H9 (cell line): ENCODE data around the gene HDAC7. TPM values are rescaled to one million over a fixed set of nuclear protein-coding genes. Genes with fewer than 3 reads are reported as not detected.

ENCODE experiments used
- DNase-seq: peaks from one replicate; pipeline ENCODE4 v3.0.0-alpha.2; 2017
- H2AFZ ChIP-seq: one replicate; pipeline ENCODE4 v1.6.1; 2013; ENCODE audit warnings: mild to moderate bottlenecking, low read length, control low read depth, moderate library complexity
- H2AK5ac ChIP-seq: 2 replicates; pipeline ENCODE4 v1.6.1; 2013; ENCODE audit warnings: low read length, control low read depth, mixed read lengths; ENCODE audit not compliant: insufficient read length
- H2BK120ac ChIP-seq: one replicate; pipeline ENCODE4 v1.6.1; 2013; ENCODE audit warnings: low read depth, mild to moderate bottlenecking, low read length, control low read depth, inconsistent platforms; ENCODE audit not compliant: poor library complexity, severe bottlenecking
- H2BK12ac ChIP-seq: 2 replicates; pipeline ENCODE4 v1.6.1; 2013; ENCODE audit warnings: low read length, control low read depth, mixed read lengths, low read depth; ENCODE audit not compliant: insufficient read length
- H2BK15ac ChIP-seq: 2 replicates; pipeline ENCODE4 v1.6.1; 2013; ENCODE audit warnings: low read depth, low read length, control low read depth
- H2BK20ac ChIP-seq: one replicate; pipeline ENCODE4 v1.6.1; 2013; ENCODE audit warnings: low read depth, mild to moderate bottlenecking, low read length, control low read depth, inconsistent platforms; ENCODE audit not compliant: poor library complexity, severe bottlenecking
- H2BK5ac ChIP-seq: 2 replicates; pipeline ENCODE4 v1.6.1; 2013; ENCODE audit warnings: low read length, control low read depth, mixed read lengths; ENCODE audit not compliant: insufficient read length
- H3K14ac ChIP-seq: 2 replicates; pipeline ENCODE4 v1.6.1; 2013; ENCODE audit warnings: low read length, control low read depth; ENCODE audit not compliant: insufficient read depth
- H3K18ac ChIP-seq: 2 replicates; pipeline ENCODE4 v1.6.1; 2013; ENCODE audit warnings: low read depth, mild to moderate bottlenecking, mixed read lengths, low read length, control low read depth; ENCODE audit not compliant: insufficient read length
- H3K23ac ChIP-seq: 2 replicates; pipeline ENCODE4 v1.6.1; 2013; ENCODE audit warnings: low read length, control low read depth, mixed read lengths, low read depth; ENCODE audit not compliant: insufficient read length
- H3K23me2 ChIP-seq: 2 replicates; pipeline ENCODE4 v1.6.1; 2013; ENCODE audit warnings: low read depth, mild to moderate bottlenecking, mixed read lengths, low read length, control low read depth; ENCODE audit not compliant: insufficient read length, poor library complexity, severe bottlenecking
- H3K27ac ChIP-seq: 2 replicates; pipeline ENCODE4 v1.5.1; 2013; ENCODE audit warnings: low read length, control low read depth, mixed read lengths, low read depth; ENCODE audit not compliant: insufficient read length
- H3K27me3 ChIP-seq: 2 replicates; pipeline ENCODE4 v1.6.1; 2013; ENCODE audit warnings: low read length, control low read depth, inconsistent platforms; ENCODE audit not compliant: insufficient read depth
- H3K4ac ChIP-seq: 2 replicates; pipeline ENCODE4 v1.6.1; 2013; ENCODE audit warnings: low read depth, mild to moderate bottlenecking, control low read depth, inconsistent platforms, low read length, moderate library complexity
- H3K4me1 ChIP-seq: 2 replicates; pipeline ENCODE4 v1.6.1; 2013; ENCODE audit warnings: low read length, control low read depth, inconsistent platforms; ENCODE audit not compliant: insufficient read depth
- H3K4me2 ChIP-seq: 2 replicates; pipeline ENCODE4 v1.6.1; 2013; ENCODE audit warnings: low read length, control low read depth, mixed read lengths; ENCODE audit not compliant: insufficient read length, insufficient read depth
- H3K56ac ChIP-seq: 2 replicates; pipeline ENCODE4 v1.6.1; 2013; ENCODE audit warnings: low read depth, mild to moderate bottlenecking, mixed read lengths, low read length, control low read depth; ENCODE audit not compliant: insufficient read length
- H3K79me1 ChIP-seq: 2 replicates; pipeline ENCODE4 v1.6.1; 2013; ENCODE audit warnings: low read depth, mild to moderate bottlenecking, moderate library complexity, low read length, control low read depth, inconsistent platforms; ENCODE audit not compliant: insufficient read depth, poor library complexity, severe bottlenecking
- H3K79me2 ChIP-seq: 2 replicates; pipeline ENCODE4 v1.6.1; 2013; ENCODE audit warnings: low read length, control low read depth, inconsistent platforms; ENCODE audit not compliant: insufficient read depth
- H3K9ac ChIP-seq: 2 replicates; pipeline ENCODE4 v1.6.1; 2013; ENCODE audit warnings: low read length, control low read depth, mixed read lengths; ENCODE audit not compliant: insufficient read length; ENCODE audit errors: extremely low read depth
- H3K9me3 ChIP-seq: one replicate; pipeline ENCODE4 v1.6.1; 2013; ENCODE audit warnings: low read depth, low read length, inconsistent platforms; ENCODE audit not compliant: control insufficient read depth
- H3T11ph ChIP-seq: one replicate; pipeline ENCODE4 v1.6.1; 2013; ENCODE audit warnings: mild to moderate bottlenecking, low read length, control low read depth, inconsistent platforms
- H4K20me1 ChIP-seq: one replicate; pipeline ENCODE4 v1.6.1; 2013; ENCODE audit not compliant: control insufficient read depth, insufficient read length, insufficient read depth
- H4K5ac ChIP-seq: 2 replicates; pipeline ENCODE4 v1.6.1; 2013; ENCODE audit warnings: low read depth, mild to moderate bottlenecking, mixed read lengths, low read length, control low read depth; ENCODE audit not compliant: insufficient read length
- H4K8ac ChIP-seq: replicated peaks from 2 replicates; pipeline ENCODE4 v1.6.1; 2013; ENCODE audit warnings: low read length, control low read depth, mixed read lengths, low read depth; ENCODE audit not compliant: insufficient read length
- H4K91ac ChIP-seq: 2 replicates; pipeline ENCODE4 v1.6.1; 2013; ENCODE audit warnings: low read depth, mild to moderate bottlenecking, moderate library complexity, mixed read lengths, low read length, control low read depth; ENCODE audit not compliant: insufficient read length
- H3K27ac Mint-ChIP-seq, 3 experiments: 2 replicates in 2 of 3; 3 replicates in 1 of 3; pipeline ENCODE4 v1.8.0; 2020 to 2021; ENCODE audit warnings: mixed read lengths in 3 of 3, mild to moderate bottlenecking in 1 of 3, moderate library complexity in 1 of 3
- H3K27me3 Mint-ChIP-seq: 2 replicates; pipeline ENCODE4 v1.8.0; 2021; ENCODE audit warnings: low read depth, mild to moderate bottlenecking, moderate library complexity, mixed read lengths
- H3K36me3 Mint-ChIP-seq, 3 experiments: 2 replicates in 2 of 3; 3 replicates in 1 of 3; pipeline ENCODE4 v1.8.0; 2020 to 2021; ENCODE audit warnings: low read depth in 3 of 3, mixed read lengths in 3 of 3; ENCODE audit not compliant: insufficient read depth in 1 of 3
- H3K4me1 Mint-ChIP-seq, 2 experiments: 2 replicates each; pipeline ENCODE4 v1.8.0; 2020; ENCODE audit warnings: mixed read lengths in 2 of 2
- H3K4me3 Mint-ChIP-seq, 2 experiments: 2 replicates in 1 of 2; 3 replicates in 1 of 2; pipeline ENCODE4 v1.8.0; 2020 to 2021; ENCODE audit warnings: mild to moderate bottlenecking in 2 of 2, mixed read lengths in 2 of 2, moderate library complexity in 1 of 2
- H3K9me3 Mint-ChIP-seq, 2 experiments: 2 replicates in 1 of 2; 3 replicates in 1 of 2; pipeline ENCODE4 v1.8.0; 2020; ENCODE audit warnings: mild to moderate bottlenecking in 2 of 2, mixed read lengths in 2 of 2, moderate library complexity in 1 of 2
- CTCF ChIP-seq: fragments of 200-600 bp; sonication (generic); conservative IDR thresholded peaks from 3 replicates; pipeline ENCODE4 v1.8.0; 2021; ENCODE audit warnings: antibody characterized with exemption, mild to moderate bottlenecking
- WGBS: extraction: QIAGEN DNeasy Blood & Tissue Kit; methylation state at CpG from one replicate; pipeline ENCODE4 v1.1.7; 2013; ENCODE audit warnings: missing lambda C conversion rate, low lambda C conversion rate, mixed read lengths; ENCODE audit not compliant: insufficient read length; ENCODE audit errors: extremely low coverage; 5-methylcytosine and 5-hydroxymethylcytosine counted together
- total RNA-seq: library from RNA; stranded (reverse); gene quantifications from 2 replicates; pipeline ENCODE4 v1.2.1, GENCODE V29; 2021

The HDAC7 gene
- total RNA-seq, 1 experiment from 2014 or later = 72.1 TPM

GRCh38 chr12:47752552-47752951 is 67.2 kb downstream of the HDAC7 start:
- Histone ChIP-seq H3K79me1 (no peaks in the 10 kb centered on the region), H3K18ac (no peak overlapping the region), H2BK15ac (no peak overlapping the region), H3K56ac (no peak overlapping the region), H3K9me3 (no peaks in the 10 kb centered on the region), H3K4ac (no peak overlapping the region), H4K8ac (no peak overlapping the region), H3K4me1 (peaks cover 16% of the 10 kb centered on the region), H2BK12ac (no peak overlapping the region), H3K23me2 (no peaks in the 10 kb centered on the region), H4K91ac (no peak overlapping the region), H2AFZ (no peak overlapping the region), H3K79me2 (no peaks in the 10 kb centered on the region), H2AK5ac (no peak overlapping the region), H4K5ac (no peak overlapping the region), H3K27me3 (no peaks in the 10 kb centered on the region), H2BK120ac (no peak overlapping the region), H4K20me1 (no peaks in the 10 kb centered on the region), H2BK20ac (no peak overlapping the region), H3K23ac (no peak overlapping the region), H3K9ac (no peak overlapping the region), H3T11ph (no peak overlapping the region), H3K4me2 (no peak overlapping the region), H2BK5ac (no peak overlapping the region), H3K27ac (no peak overlapping the region), H3K14ac (no peak overlapping the region)
- no CpG with 5 or more reads among the region's 7 CpGs for WGBS
- Mint-ChIP-seq H3K27me3 (no peaks in the 10 kb centered on the region; the same call in 1 of the 2 replicates), H3K4me3 (no peak overlapping the region), H3K36me3 (peaks cover 0 to 8% (median 6%) of the 10 kb centered on the region in 3 experiments; a peak in 5 of 7 replicates), H3K4me1 (peaks cover 20 to 23% of the 10 kb centered on the region in 2 experiments), H3K27ac (peak overlapping the region in 2 of 3 experiments; percentile 28 to 67; a peak in 2 of 7 replicates), H3K9me3 (no peaks in the 10 kb centered on the region)
- no peak for TF ChIP-seq CTCF
- DNase-seq = no peak
